SKM-1 treated with dmso at 0.1 percent for 144 hours (cell line): ENCODE data around the gene C18orf63.

Source experiments
- DNase-seq: peaks from one replicate; lab custom pipeline; 2025; ENCODE audit not compliant: unreplicated experiment; lab: John Stamatoyannopoulos, UW

The C18orf63 gene

GRCh38 chr18:74402806-74403433 is 87.3 kb downstream of the C18orf63 start:
- no peak for DNase-seq

DNA sequence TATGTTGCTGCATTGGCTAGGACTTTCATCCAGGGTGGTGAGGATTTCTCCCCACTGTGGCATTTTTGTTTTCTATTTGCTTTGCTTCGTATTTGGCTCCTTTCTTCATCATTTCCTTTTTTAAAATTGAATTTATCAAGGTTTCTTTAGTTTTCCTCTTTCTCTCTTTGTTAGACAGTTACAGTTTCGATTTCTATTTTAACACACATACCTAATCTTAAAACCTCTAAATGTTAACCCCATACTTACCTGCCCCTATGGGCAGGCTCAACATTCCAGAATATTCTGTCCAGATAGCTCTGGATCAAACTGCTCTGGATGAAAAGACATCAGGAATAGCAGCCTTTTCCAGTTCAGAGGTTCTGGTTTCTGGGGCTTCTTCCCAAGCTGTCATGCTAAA is 92.2 kb downstream of the C18orf63 start:
- DNase-seq, result no peak
